Body of pancreas (tissue), 4 donors: ENCODE data around the gene ZBTB20.

Experiments
- CTCF ChIP-seq, 7 experiments: fragments of 450-650 bp in 4 of 7; fragments of 200-600 bp in 3 of 7; sonication (generic) in 3 of 7; IDR thresholded peaks; one replicate each; pipeline ENCODE4 v1.5.1; 2016 to 2019; ENCODE audit warnings: antibody characterized with exemption in 7 of 7
- POLR2A ChIP-seq, 3 donors: fragments of 450-650 bp; IDR thresholded peaks; one replicate each; pipeline ENCODE4 v1.6.1; 2016; ENCODE audit warnings: antibody characterized with exemption in 3 of 3, mild to moderate bottlenecking in 2 of 3

- TF ChIP-seq POLR2A (IDR thresholded peaks at IDR 0.05) (no peak), CTCF (IDR thresholded peaks at IDR 0.05) (no peak)
Measured at GRCh38 chr3:114447545-114447944, 699.5 kb downstream of the ZBTB20 start.
